ENCODE data around the gene ARL8A. TPM values are rescaled to one million over a fixed set of nuclear protein-coding genes. Genes with fewer than 3 reads are reported as not detected.
"Not testable (repeated sequence)": the region's sequence is repeated elsewhere in the genome, so short reads cannot be mapped to it uniquely, and the experiment has no call there.

ARL8A gene
- total RNA-seq, 1 donor from 2014 or later: 12.5 TPM

DNA sequence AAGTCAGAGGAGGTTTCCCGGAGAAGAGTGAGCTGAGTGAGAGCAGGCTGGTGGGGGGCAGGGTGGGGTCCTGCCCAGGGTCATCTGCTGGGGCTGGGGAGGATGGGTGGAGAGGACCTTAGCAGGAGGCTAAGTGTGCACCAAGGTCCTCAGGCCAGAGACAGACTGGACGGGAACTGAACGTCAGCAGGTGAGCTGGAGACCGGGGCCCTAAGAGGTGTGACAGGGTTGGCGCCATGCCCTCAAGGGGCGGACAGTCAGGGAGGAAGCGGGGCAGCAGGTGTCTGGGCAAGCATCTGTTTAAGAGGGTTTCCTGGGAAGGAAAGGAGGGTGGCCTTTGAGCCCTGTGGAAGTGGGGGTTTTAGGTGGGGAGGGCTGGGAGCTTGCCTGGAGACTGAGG lies 29.5 kb upstream of the ARL8A start:
- H3K9me3 ChIP-seq (ENCODE audit: control insufficient read depth in 3 of 3, low read length in 3 of 3): no peaks in the 10 kb centered on the region
- no peaks in the 10 kb centered on the region for H3K4me1 ChIP-seq (ENCODE audit: control insufficient read depth in 3 of 3, insufficient read depth in 3 of 3, low read length in 3 of 3)

DNA sequence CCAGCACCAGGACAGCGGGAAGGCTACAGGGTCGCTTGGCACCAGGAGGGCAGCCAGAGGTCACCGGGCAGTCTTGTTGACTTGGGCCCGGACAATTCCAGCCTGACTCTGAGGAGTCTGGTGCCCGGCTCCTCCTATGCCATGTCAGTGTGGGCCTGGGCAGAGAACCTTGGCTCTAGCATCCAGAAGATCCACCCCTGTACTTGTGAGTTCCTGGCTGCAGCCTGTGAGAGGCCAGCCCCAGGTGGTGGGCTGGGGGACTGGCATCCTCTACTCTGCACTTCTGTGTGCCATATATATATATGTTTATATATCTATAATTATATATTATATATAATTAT lies 27.4 kb upstream of the ARL8A start:
- peaks cover 0 to 8% (median 0%) of the 10 kb centered on the region in 3 donors for H3K27me3 ChIP-seq (ENCODE audit: control insufficient read depth in 3 of 3, insufficient read depth in 3 of 3, low read length in 3 of 3)
- H3K4me1 ChIP-seq (ENCODE audit: control insufficient read depth in 3 of 3, insufficient read depth in 3 of 3, low read length in 3 of 3): no peaks in the 10 kb centered on the region
- no peak overlapping the region for H3K9ac ChIP-seq (ENCODE audit: low read depth in 1 of 3, low read length in 3 of 3)
- H3K36me3 ChIP-seq (ENCODE audit: control insufficient read depth in 3 of 3, insufficient read depth in 3 of 3, low read length in 3 of 3): no peaks in the 10 kb centered on the region
- H3K4me3 ChIP-seq (ENCODE audit: low read length in 3 of 3): no peak overlapping the region
- H3K27ac ChIP-seq (ENCODE audit: low read depth, low read length): no peak overlapping the region
- no peaks in the 10 kb centered on the region for H3K9me3 ChIP-seq (ENCODE audit: control insufficient read depth in 3 of 3, low read length in 3 of 3)

More for the DNA sequence above, 29.5 kb upstream of the ARL8A start:
- Histone ChIP-seq H3K4me3 (ENCODE audit: low read length in 3 of 3) (no peak overlapping the region), H3K9ac (ENCODE audit: low read depth in 1 of 3, low read length in 3 of 3) (no peak overlapping the region), H3K27me3 (ENCODE audit: control insufficient read depth in 3 of 3, insufficient read depth in 3 of 3, low read length in 3 of 3) (peaks cover 0 to 6% (median 5%) of the 10 kb centered on the region in 3 donors), H3K27ac (ENCODE audit: low read depth, low read length) (no peak overlapping the region), H3K36me3 (ENCODE audit: control insufficient read depth in 3 of 3, insufficient read depth in 3 of 3, low read length in 3 of 3) (no peaks in the 10 kb centered on the region)

DNA sequence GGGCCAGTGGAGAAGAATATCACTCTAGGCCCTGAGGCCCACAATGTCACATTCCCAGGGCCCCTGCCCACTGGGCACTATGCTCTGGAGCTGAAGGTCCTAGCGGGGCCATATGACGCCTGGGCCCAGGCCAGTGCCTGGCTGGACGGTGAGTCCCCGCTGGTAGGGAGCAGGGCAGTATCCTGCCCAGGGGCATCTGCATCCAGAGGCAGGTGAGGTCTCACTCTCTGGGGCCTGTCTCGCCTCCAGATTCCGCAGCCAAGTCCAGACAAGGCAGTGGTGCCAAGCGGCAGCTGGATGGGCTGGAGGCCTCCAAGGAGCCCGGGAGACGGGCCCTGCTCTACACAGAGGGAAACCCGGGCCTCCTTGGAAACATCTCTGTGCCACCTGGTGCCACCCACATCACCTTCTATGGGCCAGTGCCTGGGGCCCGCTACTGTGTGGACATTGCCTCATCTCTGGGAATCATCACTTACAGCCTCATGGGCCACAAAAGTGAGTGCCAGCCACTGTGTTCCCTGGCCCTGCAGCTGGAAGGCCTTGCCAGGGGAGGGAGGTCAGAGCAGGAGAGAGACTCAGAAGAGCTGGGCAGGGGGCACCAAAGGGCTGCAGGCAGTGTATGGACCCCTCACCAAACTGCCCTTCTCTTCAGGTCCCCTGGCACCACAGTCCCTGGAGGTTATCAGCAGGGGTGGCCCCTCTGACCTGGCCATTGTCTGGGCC lies 26.9 kb upstream of the ARL8A start:
- H3K36me3 ChIP-seq (ENCODE audit: control insufficient read depth in 3 of 3, insufficient read depth in 3 of 3, low read length in 3 of 3): no peaks in the 10 kb centered on the region
- peaks cover 0 to 10% (median 0%) of the 10 kb centered on the region in 3 donors for H3K27me3 ChIP-seq (ENCODE audit: control insufficient read depth in 3 of 3, insufficient read depth in 3 of 3, low read length in 3 of 3)
- H3K9ac ChIP-seq (ENCODE audit: low read depth in 1 of 3, low read length in 3 of 3): no peak overlapping the region
- no peaks in the 10 kb centered on the region for H3K4me1 ChIP-seq (ENCODE audit: control insufficient read depth in 3 of 3, insufficient read depth in 3 of 3, low read length in 3 of 3)
- no peak overlapping the region for H3K27ac ChIP-seq (ENCODE audit: low read depth, low read length)
- no peaks in the 10 kb centered on the region for H3K9me3 ChIP-seq (ENCODE audit: control insufficient read depth in 3 of 3, low read length in 3 of 3)
- H3K4me3 ChIP-seq (ENCODE audit: low read length in 3 of 3): no peak overlapping the region

DNA sequence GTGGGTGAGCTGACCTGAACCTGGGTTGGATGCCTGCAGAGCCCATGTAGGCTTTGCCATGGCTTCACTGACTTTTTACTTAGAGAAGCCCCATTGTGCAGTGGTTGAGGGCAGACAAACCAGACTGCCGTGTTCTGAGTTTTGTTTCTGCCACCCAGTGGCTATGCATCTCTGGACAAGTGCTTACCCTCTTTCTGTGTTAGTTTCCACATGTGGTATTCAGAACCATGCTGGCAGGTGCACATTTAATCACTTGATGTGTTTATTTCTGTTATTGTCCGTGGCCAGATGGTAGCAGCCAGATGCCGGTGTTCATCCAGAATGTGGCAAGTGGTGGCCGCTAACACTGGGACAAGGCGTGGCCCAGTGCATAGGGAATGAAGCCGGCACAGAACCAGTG lies 26.2 kb upstream of the ARL8A start:
- H3K4me1 ChIP-seq (ENCODE audit: control insufficient read depth in 3 of 3, insufficient read depth in 3 of 3, low read length in 3 of 3): no peaks in the 10 kb centered on the region
- no peaks in the 10 kb centered on the region for H3K9me3 ChIP-seq (ENCODE audit: control insufficient read depth in 3 of 3, low read length in 3 of 3)
- peaks cover 0 to 12% (median 0%) of the 10 kb centered on the region in 3 donors for H3K27me3 ChIP-seq (ENCODE audit: control insufficient read depth in 3 of 3, insufficient read depth in 3 of 3, low read length in 3 of 3)
- H3K9ac ChIP-seq (ENCODE audit: low read depth in 1 of 3, low read length in 3 of 3): no peak overlapping the region
- H3K36me3 ChIP-seq (ENCODE audit: control insufficient read depth in 3 of 3, insufficient read depth in 3 of 3, low read length in 3 of 3): no peaks in the 10 kb centered on the region
- H3K4me3 ChIP-seq (ENCODE audit: low read length in 3 of 3): no peak overlapping the region
- no peak overlapping the region for H3K27ac ChIP-seq (ENCODE audit: low read depth, low read length)

DNA sequence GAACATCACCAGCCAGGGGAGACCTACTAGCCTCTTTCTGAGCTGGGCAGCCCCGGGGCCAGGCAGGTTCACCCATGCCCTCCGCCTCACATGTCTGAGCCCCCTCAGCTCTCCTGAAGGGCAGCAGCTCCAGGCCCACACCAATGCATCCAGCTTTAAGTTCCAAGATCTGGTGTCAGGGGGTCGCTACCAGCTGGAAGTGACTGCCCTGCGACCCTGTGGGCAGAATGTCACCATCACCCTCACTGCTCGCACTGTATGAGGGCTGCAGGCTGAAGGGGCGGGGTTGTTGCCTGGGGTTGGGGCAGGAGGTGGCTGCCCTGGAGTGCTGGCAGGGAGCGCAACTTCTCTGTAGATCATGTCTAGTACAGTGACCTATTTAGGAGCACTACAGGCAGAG lies 24.3 kb upstream of the ARL8A start:
- Histone ChIP-seq H3K9ac (ENCODE audit: low read depth in 1 of 3, low read length in 3 of 3) (no peak overlapping the region), H3K4me1 (ENCODE audit: control insufficient read depth in 3 of 3, insufficient read depth in 3 of 3, low read length in 3 of 3) (no peaks in the 10 kb centered on the region), H3K4me3 (ENCODE audit: low read length in 3 of 3) (no peak overlapping the region), H3K27ac (ENCODE audit: low read depth, low read length) (no peak overlapping the region), H3K9me3 (ENCODE audit: control insufficient read depth in 3 of 3, low read length in 3 of 3) (no peaks in the 10 kb centered on the region), H3K36me3 (ENCODE audit: control insufficient read depth in 3 of 3, insufficient read depth in 3 of 3, low read length in 3 of 3) (no peaks in the 10 kb centered on the region), H3K27me3 (ENCODE audit: control insufficient read depth in 3 of 3, insufficient read depth in 3 of 3, low read length in 3 of 3) (peaks cover 0 to 12% (median 0%) of the 10 kb centered on the region in 3 donors)

DNA sequence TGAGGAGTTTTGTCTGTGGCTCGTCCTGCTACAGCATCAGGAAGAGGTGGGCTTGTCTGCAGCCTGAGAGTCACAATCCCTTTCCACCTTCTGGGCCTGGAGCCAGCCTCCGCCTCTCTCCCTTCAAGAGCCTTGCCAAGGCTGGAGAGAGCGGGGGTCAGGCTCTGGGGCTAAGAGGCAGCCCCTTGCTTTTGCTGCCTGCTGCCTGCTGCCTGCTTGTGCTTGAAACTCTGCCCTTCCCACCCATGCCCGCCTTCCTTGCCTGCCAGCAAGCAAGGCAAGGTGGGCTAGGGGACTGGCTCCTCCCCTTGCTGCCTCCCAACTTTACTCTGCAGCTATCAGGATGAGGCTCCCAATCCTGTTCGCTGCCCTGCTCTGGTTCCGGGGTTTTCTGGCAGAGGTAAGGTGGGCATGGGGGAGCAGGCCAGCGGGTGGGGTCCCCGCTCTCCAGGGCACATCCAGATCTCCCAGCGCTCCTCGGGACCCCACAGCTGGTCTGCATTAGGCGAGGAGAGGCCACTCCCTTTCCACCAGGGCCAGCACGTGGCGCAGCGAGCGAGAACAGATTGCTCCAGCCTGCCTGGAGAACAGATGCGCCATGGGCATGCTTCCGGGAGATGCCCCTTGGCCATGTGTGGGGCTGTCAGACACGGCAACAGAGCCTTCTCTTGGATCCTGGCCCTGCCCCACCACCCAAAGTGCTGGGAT lies 23.3 kb upstream of the ARL8A start:
- Histone ChIP-seq H3K4me3 (ENCODE audit: low read length in 3 of 3) (no peak overlapping the region), H3K9ac (ENCODE audit: low read depth in 1 of 3, low read length in 3 of 3) (no peak overlapping the region), H3K27me3 (ENCODE audit: control insufficient read depth in 3 of 3, insufficient read depth in 3 of 3, low read length in 3 of 3) (peaks cover 0 to 12% (median 0%) of the 10 kb centered on the region in 3 donors), H3K9me3 (ENCODE audit: control insufficient read depth in 3 of 3, low read length in 3 of 3) (no peaks in the 10 kb centered on the region), H3K27ac (ENCODE audit: low read depth, low read length) (no peak overlapping the region), H3K36me3 (ENCODE audit: control insufficient read depth in 3 of 3, insufficient read depth in 3 of 3, low read length in 3 of 3) (no peaks in the 10 kb centered on the region), H3K4me1 (ENCODE audit: control insufficient read depth in 3 of 3, insufficient read depth in 3 of 3, low read length in 3 of 3) (peaks cover 0 to 4% (median 2%) of the 10 kb centered on the region in 3 donors)

DNA sequence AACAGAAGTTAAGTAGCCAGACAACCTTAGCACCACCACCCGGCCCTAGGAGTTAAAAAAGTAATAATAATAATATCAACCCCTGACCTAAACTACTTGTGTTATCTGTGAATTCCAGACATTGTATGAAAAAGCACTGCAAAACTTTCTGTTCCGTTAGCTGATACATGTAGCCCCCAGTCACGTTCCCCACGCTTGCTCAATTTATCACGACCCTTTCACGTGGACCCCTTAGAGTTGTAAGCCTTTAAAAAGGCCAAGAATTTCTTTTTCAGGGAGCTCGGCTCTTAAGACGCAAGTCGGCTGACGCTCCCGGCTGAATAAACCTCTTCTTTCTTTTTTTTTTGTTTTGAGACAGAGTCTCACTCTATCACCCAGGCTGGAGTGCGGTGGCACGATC lies 22.5 kb upstream of the ARL8A start:
- not testable (repeated sequence) for H3K4me1 ChIP-seq (ENCODE audit: control insufficient read depth in 3 of 3, insufficient read depth in 3 of 3, low read length in 3 of 3); H3K27ac ChIP-seq (ENCODE audit: low read depth, low read length); H3K4me3 ChIP-seq (ENCODE audit: low read length in 3 of 3); H3K9ac ChIP-seq (ENCODE audit: low read depth in 1 of 3, low read length in 3 of 3); H3K9me3 ChIP-seq (ENCODE audit: control insufficient read depth in 3 of 3, low read length in 3 of 3); H3K36me3 ChIP-seq (ENCODE audit: control insufficient read depth in 3 of 3, insufficient read depth in 3 of 3, low read length in 3 of 3)
- peaks cover 0 to 12% (median 0%) of the 10 kb centered on the region in 3 donors for H3K27me3 ChIP-seq (ENCODE audit: control insufficient read depth in 3 of 3, insufficient read depth in 3 of 3, low read length in 3 of 3)

DNA sequence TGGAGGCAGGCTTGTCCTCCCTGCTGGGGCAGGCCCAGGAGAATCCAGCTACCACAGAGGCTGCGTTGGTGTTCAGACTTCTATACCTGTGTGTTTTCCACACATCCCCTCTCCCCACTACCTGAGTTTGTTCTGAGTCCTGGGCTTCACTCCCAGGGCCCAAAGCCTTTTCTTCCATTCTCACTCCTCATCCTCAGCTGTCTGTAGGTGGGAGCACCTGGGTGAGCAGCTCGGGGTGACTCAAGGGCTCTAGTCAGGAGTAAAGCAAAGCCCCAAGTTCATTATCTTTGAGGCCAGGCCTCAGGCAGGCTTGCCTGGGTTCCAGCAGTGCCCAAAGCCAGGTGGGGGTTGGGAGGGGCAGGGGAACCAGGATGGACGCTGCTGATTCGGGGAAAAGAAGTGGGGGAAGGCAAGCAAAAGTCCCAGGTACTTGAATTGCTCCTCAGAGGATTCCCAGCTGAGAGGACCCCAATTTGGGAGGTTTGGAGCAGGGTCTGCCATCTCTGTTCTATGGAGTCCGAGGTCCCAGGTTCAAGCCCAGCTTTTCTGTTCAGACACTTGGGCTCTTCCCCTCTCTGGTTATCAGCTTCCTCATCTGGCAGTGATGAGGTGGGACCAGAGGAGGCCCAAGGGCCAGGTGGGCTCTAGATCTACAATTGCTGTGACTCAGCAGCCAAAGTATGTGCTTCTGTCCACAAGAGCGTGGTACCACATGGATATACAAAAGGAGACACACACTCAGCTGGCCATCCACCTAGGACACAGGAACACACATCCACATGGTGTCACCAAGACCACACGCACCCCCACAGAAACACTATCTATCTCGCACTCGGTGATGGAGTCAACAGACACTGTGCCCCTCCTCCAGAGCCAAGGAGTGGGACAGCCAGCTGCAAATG lies 21.7 kb upstream of the ARL8A start:
- Histone ChIP-seq H3K27me3 (ENCODE audit: control insufficient read depth in 3 of 3, insufficient read depth in 3 of 3, low read length in 3 of 3) (peaks cover 0 to 12% (median 0%) of the 10 kb centered on the region in 3 donors), H3K36me3 (ENCODE audit: control insufficient read depth in 3 of 3, insufficient read depth in 3 of 3, low read length in 3 of 3) (no peaks in the 10 kb centered on the region), H3K4me1 (ENCODE audit: control insufficient read depth in 3 of 3, insufficient read depth in 3 of 3, low read length in 3 of 3) (peaks cover 2 to 8% (median 4%) of the 10 kb centered on the region in 3 donors), H3K9ac (ENCODE audit: low read depth in 1 of 3, low read length in 3 of 3) (no peak overlapping the region), H3K4me3 (ENCODE audit: low read length in 3 of 3) (no peak overlapping the region), H3K9me3 (ENCODE audit: control insufficient read depth in 3 of 3, low read length in 3 of 3) (no peaks in the 10 kb centered on the region), H3K27ac (ENCODE audit: low read depth, low read length) (no peak overlapping the region)

DNA sequence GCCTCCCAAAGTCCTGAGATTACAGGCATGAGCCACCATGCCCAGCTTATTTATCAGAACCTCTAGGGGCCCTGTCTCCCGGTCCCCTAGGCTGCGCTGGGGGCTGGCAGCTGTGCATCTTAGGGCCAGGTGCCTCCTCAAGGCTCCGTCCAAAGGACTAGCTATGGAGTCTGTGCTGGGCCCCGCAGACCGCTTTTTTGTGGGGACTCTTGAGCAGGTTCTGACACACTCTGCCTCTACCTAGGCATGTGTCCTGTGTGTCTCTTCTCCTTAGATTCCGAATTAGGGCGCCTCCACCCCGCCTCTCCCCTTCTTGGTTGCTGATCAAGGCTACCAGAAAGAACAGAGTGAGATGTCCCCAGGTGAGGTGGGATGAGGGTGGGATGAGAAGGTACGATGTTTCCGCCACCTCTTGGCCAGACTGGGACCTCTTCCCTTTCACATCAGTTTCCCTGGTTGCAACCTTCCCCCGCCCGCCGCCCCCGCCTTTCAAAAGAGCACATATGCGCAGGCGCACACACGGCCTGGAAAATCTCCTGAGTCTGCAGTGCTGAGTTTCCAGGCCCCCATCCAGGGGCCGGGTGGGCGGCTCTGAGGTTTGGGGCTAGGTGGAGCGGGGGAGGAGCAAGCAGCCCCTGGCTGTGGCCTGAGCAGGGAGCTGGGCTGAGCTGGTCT lies 20.9 kb upstream of the ARL8A start:
- peaks cover 2 to 8% (median 4%) of the 10 kb centered on the region in 3 donors for H3K4me1 ChIP-seq (ENCODE audit: control insufficient read depth in 3 of 3, insufficient read depth in 3 of 3, low read length in 3 of 3)

More for the DNA sequence above, 20.9 kb upstream of the ARL8A start:
- Histone ChIP-seq H3K27ac (ENCODE audit: low read depth, low read length) (no peak overlapping the region), H3K9ac (ENCODE audit: low read depth in 1 of 3, low read length in 3 of 3) (no peak overlapping the region), H3K9me3 (ENCODE audit: control insufficient read depth in 3 of 3, low read length in 3 of 3) (no peaks in the 10 kb centered on the region), H3K4me3 (ENCODE audit: low read length in 3 of 3) (no peak overlapping the region), H3K36me3 (ENCODE audit: control insufficient read depth in 3 of 3, insufficient read depth in 3 of 3, low read length in 3 of 3) (no peaks in the 10 kb centered on the region), H3K27me3 (ENCODE audit: control insufficient read depth in 3 of 3, insufficient read depth in 3 of 3, low read length in 3 of 3) (peaks cover 0 to 12% (median 2%) of the 10 kb centered on the region in 3 donors)

Data from skeletal muscle tissue (tissue), 4 donors.